CD4-positive, alpha-beta T cell treated with Interleukin-17A for 1 hour (primary cell): ENCODE data around the gene PLS1.
"Not testable (repeated sequence)": the region's sequence is repeated elsewhere in the genome, so short reads cannot be mapped to it uniquely, and the experiment has no call there.

Experiments
- DNase-seq: peaks from one replicate; pipeline ENCODE4 v3.0.0-alpha.2; 2020

PLS1 gene

DNA sequence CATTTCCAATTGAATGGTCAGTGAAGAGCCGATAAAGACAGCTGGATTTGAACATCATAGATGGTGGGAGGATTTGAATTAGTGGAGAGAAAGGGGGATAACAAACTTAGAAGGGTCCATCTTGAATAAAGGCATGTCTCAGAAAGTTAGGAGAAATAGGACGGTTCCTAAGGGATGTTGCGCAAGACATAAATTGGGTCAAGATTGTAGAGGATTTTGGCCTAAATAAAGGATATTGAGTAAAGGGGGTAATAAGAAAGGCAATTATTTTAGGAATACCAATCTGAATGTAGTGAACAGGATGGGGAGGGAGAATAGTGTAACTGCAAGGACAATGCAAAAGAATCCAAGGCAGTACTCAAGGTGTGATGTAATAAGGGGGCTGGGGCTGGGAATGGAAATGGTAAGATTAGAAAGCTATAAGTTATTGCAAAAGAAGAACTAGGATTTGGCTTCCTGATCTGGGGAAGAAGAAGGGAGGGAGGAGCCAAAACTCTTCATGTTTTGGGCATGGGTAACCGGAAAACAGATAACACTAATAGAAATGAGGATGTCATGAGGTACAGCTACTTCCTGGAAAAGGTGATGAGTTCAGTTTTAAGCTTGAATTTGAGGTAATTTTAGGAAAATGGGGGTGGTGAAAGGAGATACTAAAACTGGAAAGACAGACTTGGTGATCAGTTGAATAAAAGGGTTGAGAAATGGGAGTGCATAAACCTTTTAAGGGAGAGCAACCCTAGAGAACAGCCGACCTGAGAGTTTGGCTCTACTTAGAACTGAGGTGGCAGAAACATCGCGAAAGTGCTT lies 110.3 kb downstream of the PLS1 start:
- no peak for DNase-seq

DNA sequence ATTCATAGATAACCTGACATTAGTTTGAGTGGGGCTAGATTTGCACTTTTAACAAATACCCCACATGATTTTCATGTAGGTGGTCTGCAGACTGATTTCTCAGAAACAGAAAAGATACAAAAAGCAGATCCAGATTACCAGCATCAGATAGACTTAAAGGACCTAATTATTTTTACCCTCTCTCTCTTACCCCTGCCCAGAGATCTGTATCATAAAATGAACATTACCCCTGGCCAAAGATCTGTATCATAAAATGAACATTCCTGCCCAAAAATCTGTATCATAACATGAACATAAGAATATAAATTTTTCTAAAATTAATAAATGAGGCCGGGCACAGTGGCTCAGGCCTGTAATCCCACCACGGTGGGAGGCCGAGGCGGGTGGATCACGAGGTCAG lies 113.0 kb downstream of the PLS1 start:
- no peak for DNase-seq

DNA sequence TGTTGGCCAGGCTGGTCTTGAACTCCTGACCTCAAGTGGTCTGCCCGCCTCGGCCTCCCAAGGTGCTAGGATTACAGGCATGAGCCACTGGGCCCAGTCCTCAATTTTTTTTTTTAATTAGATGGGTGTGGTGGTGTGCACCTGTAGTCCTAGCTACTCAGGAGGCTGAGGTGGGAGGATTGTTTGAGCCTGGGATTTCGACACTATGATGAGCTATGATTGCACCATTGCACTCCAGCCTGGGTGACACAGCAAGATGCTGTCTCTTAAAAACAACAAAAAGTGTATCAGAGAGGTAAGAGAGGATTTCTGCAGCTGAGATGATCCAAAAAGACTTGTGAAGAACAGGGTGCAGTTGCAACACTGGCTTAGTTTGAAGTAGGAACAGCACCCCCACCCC lies 118.7 kb downstream of the PLS1 start:
- not testable (repeated sequence) for DNase-seq

DNA sequence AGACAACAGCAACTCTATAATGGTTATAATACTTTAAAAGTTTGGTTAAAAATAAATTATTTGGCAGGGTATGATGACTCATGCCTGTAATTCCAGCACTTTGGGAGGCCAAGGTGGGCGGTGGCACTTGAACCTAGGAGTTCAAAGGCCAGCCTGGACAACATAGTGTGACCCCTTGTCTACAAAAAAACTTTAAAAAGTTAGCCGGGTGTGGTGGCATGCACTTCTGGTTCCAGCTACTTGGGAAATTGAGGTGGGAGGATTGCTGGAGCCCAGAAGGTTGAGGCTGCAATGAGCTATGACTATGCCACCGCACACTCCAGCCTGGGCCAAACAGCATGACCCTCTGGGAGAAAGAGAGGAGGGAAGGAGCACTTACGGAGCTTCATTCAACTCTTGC lies 119.9 kb downstream of the PLS1 start:
- DNase-seq, result no peak

DNA sequence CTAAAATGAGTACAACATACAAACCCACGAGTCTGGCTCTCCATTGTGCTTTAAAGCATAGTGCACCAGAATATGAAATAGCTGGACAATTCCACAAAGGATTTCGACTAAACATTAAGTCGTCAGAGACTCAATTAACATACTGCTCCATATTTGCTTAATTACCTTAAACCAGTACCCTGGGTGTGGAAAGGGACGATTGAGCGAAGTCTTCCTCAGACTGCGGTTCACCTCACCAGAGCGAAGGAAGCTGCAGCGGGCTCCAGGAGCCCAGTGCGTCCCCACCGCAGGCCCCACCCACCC lies 127.4 kb downstream of the PLS1 start:
- DNase-seq, result no peak

DNA sequence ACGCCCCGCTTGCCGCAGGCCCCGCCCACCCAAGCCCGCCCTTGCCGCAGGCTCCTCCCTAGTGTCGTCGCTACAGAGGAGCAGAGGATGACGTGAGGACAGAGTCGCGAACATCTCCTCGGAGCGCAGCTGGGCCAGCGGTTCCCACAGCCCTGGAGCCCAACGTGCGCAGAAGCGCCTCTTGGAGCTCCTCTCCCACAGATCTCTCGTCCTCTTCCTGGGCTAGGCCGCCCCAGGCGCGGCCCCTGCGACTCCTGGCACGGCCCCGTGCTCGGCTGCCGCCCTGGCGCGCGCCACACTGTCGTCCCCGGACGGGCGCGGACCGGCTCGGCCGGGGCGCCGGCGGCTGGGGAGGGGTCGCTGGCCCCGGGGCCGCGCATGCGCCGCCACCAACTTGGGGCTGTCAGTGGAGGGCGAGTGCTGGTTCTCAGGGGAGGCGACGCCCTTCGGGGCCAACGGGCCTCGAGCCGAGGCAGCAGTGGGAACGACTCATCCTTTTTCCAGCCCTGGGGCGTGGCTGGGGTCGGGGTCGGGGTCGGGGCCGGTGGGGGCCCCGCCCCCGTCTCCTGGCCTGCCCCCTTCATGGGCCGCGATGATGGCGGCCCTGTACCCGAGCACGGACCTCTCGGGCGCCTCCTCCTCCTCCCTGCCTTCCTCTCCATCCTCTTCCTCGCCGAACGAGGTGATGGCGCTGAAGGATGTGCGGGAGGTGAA lies 127.9 kb downstream of the PLS1 start, which contains the start of gene TRPC1:
Gene TRPC1, plus strand, starts transcription at position 67 of the 714 bp plus-strand sequence. Its CDS starts 526 bp downstream, at position 593.
- DNase-seq, result peak; percentile 89

DNA sequence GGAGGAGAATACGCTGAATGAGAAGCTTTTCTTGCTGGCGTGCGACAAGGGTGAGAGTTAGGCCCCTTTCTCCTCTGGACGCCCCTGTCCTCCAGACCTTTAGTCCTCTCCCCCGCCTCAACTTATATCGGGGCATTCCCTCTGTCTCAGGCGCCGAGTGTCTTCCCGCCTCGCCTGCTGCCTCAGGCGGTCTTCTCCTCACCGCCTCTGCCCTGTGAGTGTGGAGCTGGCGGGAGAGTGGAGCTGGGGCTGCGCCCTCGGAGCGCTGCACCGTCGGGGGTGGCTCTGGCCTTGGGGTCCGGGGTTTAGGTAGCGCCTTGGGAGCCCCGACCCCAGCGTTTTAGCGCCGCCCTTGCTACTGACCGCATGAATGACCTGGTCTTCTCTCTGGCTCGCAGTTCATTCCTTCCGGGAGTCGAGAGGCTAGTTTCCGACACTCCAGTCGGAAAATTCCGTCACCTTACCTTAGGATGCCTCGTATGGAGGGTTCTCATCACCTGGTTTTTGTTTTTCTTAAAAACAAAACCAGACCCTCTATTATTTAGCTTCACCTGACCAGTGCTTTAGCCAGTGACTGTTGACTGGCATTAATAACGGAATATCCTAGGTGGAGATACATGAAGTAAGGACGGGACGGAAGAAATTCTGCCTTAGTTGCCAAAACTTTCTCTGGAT lies 128.6 kb downstream of the PLS1 start:
- no peak for DNase-seq

DNA sequence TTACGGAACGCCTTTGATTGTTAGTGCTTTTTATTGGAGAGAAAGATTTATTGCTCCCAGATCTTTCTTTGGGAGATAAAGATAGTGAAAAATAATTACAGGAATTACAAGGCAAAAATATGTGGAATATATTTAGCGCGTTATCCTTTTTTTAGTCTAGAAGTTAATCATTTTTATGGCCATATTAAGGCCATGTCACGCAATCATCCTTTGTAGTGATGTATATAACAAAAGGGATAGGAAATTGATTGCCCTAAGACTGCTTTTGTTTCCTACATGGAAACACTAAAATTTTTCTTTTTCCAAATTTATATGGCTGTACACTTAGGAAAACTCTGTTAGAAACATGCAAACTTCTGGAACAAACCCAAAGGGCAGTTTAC lies 129.2 kb downstream of the PLS1 start:
- no peak for DNase-seq

DNA sequence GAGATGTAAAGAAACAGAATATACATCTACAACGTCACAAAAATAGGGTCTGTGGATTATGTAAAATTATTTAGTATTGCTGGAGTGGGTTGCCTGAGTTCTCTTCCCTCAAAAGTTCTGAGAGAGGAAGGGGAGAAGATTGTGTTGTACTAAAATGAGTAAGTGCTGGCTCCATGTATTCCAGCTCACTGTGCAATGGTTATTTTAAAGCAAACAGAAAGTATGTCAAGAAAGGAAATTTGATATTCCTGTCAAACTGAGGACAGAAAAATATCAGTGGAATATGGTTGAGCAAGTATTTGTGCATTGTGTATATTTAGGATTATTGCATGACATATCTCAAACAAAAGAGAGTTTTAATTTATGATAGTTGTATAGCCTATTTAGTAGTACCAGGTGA lies 129.8 kb downstream of the PLS1 start:
- no peak for DNase-seq

DNA sequence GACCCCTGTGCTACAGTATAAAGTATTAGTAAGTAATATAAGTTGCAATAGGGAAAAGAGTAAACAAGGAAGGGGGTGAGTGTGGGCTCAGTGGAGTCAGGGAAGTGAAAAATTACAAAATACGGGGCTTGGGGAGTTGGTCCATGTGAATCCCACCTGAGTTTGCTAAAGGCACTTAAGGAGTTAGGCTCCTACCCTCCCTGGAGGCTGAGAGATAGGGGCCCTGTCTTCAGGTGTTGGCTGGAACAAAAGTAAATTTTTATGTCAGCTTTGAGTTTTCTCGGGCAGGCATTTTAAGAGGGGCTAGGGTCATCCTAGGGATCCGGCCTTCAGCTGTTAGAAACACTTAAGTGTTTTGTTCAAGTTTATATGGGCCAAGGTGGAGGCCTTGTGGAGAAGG lies 135.9 kb downstream of the PLS1 start:
- DNase-seq, result no peak

DNA sequence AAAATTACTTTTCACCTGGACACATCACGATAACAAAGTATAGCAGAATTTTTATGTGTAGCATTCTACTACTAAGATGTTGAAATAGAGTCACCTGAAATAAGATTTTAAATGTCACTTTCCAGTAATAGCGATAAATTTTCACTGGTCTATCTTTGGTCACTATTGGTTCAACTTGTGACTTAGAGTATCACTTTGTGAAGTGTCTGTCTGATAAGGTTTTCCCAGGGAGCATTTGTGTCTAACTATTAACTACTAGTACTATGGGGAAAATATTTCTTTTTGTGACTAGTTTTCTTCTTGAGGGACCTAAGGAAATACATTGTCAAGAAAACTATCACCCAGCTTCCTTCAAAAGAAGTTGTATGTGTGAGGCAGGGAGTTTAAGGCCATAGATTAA lies 138.6 kb downstream of the PLS1 start:
- DNase-seq, result no peak

DNA sequence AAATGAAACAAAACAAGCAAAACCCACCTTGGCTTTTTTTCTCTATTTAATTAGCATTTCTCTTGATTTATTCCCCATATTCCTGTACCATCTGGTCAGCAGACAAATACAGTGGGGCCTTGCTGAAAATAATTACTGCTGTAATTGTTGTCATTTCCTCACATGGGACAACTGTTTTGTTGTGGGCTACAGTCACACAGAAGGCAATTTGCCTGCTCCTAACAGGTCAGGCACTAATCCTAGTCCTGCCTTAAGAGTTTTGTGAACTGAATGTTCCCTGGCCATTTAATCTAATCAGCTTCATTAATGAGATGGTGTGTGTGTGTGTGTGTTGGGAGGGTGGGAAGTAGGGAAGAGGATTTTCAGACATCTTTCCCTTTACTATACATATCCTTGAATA lies 139.3 kb downstream of the PLS1 start:
- no peak for DNase-seq

DNA sequence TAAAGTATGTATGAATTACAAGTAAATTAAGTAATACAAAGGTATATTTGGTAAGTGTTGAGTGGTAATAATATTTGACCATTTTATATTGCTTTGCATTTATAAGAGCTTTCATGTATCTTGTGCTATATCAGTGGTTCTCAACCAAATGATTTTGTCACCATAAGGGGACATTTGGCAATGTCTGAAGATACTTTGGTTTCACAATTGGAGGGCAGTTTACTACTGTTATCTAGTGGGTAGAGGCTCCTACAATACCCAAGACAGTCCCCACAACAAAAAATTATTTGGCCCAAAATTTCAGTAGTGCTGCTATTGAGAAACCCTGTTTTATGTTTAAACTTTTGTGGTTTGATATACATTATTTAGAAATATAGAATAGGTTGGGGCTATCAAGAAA lies 142.2 kb downstream of the PLS1 start:
- DNase-seq, result no peak

DNA sequence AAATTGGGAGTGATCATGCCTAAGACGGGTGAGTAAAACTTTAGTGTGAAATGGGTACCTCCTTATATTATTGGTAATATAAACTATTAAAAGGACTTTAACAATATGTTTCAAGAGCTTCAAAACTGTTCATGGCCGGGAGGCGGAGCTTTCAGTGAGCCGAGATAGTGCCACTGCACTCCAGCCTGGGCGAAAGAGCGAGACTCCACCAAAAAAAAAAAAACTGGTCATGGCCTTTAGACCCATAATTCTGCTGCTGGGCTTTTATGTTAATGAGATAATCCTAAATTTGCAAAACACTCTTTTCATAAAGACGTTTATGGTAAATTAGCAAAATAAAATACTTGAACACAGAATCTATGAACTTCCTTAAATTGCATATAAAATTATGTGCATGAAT lies 150.5 kb downstream of the PLS1 start:
- DNase-seq, result no peak

DNA sequence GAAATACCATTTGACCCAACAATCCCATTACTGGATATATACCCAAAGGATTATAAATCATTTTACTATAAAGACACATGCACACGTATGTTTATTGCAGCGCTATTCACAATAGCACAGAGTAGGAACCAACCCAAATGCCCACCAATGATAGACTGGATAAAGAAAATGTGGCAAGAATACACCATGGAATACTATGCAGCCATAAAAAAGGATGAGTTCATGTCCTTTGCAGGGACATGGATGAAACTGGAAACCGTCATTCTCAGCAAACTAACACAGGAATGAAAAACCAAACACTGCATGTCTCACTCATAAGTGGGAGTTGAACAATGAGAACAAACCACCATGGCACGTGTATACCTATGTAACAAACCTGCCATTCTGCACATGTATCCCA lies 154.3 kb downstream of the PLS1 start:
- DNase-seq, result not testable (repeated sequence)

DNA sequence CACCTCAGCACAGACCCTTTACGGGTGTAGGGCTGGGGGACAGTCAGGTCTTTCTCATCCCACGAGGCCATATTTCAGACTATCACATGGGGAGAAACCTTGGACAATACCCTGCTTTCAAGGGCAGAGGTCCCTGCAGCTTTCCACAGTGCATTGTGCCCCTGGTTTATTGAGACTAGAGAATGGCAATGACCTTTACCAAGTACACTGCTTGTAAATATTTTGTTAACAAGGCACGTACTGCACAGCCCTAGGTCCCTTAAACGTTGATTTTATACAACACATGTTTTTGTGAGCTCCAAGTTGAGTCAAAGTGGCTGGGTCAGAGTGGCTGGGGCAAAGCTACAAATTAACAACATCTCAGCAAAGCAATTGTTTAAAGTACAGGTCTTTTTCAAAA lies 156.4 kb downstream of the PLS1 start:
- DNase-seq, result not testable (repeated sequence)

DNA sequence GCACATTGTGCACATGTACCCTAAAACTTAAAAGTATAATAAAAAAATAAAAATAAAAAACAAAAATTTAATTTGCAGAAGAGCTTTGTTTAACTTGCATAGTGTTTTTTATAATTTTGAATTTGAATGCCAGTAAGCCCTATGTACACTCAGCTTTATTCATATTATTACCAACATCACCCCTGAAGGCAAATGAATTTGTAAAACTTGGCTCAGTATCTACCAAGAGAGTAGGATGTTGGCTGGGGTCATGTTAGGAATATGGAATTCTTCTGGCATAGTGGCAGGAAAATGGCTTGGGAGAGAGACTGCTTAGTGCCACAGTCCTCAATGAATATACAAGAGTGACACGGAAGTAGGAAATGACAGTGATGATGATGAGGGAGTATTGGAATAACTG lies 158.3 kb downstream of the PLS1 start:
- DNase-seq, result no peak
